ENCODE data around the gene IDH3G.

The IDH3G gene

DNA sequence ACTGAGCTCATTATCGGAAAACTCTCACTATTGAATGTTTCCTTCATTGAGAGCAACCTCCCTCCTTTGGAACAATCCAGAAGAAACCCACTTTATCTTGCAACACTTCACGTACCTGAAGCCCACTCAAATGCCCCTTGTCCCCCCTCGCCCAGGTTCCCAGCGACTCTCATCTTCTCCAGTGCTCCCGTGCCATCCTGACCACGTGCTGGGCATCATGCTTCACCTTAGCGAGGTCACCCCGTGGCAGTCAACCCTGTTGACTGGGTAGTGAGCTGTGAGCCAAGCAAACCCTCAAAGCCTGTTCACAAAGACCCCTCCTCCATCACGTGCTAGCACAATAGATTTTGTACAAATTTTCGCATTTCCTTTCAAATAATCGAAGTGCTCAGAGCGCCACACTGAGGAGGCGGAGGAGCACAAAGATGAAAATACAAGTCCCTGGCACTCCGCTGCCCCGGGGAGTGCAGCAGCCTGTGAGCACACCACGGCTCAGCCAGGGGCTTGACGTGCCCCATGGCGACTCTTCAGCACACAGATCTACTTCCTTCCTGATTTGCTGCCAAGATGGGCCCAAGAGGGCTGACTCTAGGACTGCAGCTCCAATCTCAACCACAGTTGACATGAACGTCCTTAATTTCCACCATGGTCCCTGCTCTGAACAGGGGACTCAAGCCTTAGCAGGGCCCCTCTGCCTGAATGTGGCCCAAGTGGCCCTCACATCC lies 20.6 kb upstream of the IDH3G start:
- no peak for DNase-seq

DNA sequence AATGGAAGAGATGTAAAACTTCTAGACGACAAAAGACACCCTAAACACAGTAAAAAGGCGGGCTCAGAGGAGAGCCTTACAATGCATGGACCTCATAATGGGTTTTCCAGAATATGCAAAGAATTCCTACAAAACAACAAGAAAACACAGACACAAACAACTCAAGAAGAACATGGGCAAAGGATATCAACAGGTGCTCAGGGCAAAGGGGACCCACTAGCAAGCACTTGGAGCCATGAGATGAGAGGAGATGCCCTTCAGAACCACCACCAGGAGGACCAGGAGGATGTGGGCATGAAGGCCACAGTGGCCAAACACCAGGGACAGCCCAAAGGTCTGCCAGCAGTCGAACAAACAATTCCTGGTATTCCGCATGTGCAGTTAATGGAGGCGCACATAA lies 19.0 kb upstream of the IDH3G start:
- DNase-seq, result no peak

- no peak for DNase-seq
Observed at GRCh38 chrX:153812220-153812619, 18.0 kb upstream of the IDH3G start.

GRCh38 chrX:153807976-153808375 lies 13.8 kb upstream of the IDH3G start:
- DNase-seq, result no peak

DNA sequence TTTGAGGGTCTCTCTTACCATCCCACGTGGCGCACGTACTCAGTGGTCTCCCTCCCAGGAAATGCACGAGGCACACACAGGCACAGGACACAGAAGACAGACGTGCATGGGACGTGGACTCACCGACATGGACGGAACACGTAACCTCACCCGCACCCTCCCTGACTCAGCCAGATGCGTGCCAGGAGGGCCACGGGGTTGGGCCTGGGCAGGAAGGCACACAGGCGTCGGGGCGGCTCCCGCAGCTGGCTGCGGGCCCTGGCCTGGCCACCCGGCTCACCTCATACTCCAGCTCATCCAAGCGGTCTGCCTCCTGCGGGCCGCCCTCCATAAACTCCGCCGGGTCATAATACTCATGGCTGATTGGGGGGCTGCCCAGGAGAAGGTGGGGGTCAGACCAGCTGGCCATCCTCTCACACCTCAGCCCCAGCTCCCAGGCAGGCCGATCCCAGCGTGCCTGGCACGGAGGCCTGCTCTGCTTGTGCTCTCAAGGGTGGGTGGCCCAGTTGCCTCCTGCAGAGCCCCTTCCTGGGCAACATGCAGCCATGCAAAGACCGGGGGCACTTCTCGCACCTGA lies 12.9 kb upstream of the IDH3G start:
- no peak for DNase-seq

- DNase-seq, result no peak
Observed at GRCh38 chrX:153805436-153805835, 11.3 kb upstream of the IDH3G start.

GRCh38 chrX:153804621-153805020 lies 10.4 kb upstream of the IDH3G start:
- DNase-seq, result no peak

- no peak for DNase-seq
Observed at GRCh38 chrX:153804100-153804595, 10.0 kb upstream of the IDH3G start.

- no peak for DNase-seq
Observed at GRCh38 chrX:153803211-153804099, 9.3 kb upstream of the IDH3G start.

DNA sequence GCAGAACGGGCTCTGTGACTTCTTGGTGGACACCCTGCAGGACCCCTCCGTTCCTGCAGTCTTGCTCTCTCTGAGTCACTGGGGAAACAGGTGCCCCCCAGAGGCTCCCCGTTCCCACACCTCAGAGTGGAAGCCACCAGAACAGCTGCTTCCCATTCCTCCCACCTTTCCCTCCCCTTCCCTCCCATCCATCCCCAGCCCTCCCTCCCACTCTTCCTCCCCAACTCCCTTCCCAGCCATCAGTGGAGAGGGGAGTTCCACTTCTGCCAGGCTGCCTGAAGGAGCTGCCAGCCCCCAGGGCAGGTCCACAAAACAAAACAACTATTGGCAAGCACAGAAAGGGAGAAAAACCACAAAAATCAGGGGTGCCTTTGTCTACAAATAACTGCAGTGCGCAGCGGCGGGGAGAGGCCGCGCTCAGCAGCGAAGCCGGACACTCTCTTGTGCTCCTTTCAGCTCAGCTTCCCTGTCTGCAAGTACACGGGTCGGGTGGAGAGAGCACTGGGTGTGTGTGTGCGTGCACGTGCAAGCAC lies 8.4 kb upstream of the IDH3G start:
- no peak for DNase-seq

DNA sequence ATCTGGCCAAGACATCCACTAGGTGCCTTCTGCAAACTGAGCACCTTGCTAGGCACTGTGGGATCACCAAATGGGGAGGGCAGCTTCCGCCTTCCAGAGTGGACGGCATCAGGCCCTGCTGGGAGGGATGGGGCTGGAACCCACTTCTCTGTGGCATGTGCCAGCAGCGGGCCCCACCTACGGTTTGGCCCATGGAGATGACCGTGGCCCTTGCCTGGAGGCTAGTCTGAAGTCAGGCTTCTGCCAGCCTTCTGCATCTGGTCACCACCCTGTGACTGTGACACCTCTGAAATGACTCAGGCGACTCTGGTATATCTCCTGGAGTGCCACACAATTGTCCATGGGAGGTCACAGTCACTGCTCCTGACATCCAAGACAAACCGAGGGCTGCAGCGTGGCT lies 7.5 kb upstream of the IDH3G start:
- DNase-seq, result no peak

- DNase-seq, result no peak
Observed at GRCh38 chrX:153800746-153801145, 6.6 kb upstream of the IDH3G start.

- no peak for DNase-seq
Observed at GRCh38 chrX:153800177-153800722, 6.1 kb upstream of the IDH3G start.

GRCh38 chrX:153799326-153799725 lies 5.2 kb upstream of the IDH3G start:
- DNase-seq, result no peak

DNA sequence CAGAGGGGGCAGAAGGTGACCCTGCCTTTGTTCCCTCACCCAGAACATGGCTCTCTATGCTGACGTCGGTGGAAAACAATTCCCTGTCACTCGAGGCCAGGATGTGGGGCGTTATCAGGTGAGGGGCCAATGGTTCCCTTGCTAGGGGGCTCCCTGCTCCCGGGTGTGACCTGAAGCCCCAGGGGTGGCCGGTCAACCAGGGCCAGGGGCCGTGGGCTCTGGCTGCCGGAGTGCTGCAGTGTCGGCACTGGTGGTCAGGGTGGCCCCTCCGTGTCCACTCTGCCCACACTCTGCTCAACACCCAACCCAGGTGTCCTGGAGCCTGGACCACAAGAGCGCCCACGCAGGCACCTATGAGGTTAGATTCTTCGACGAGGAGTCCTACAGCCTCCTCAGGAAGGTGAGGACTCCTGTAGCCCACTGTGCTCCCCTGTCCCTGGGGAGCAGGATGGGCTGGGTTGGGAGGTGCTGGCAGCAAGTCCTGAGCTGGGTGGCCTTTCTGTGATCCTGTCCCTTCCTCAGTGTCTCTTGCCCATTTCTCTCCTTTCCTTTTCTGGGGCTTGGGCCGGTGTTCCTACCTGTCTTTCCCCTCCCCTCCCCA lies 3.3 kb upstream of the IDH3G start:
- DNase-seq, result no peak

DNA sequence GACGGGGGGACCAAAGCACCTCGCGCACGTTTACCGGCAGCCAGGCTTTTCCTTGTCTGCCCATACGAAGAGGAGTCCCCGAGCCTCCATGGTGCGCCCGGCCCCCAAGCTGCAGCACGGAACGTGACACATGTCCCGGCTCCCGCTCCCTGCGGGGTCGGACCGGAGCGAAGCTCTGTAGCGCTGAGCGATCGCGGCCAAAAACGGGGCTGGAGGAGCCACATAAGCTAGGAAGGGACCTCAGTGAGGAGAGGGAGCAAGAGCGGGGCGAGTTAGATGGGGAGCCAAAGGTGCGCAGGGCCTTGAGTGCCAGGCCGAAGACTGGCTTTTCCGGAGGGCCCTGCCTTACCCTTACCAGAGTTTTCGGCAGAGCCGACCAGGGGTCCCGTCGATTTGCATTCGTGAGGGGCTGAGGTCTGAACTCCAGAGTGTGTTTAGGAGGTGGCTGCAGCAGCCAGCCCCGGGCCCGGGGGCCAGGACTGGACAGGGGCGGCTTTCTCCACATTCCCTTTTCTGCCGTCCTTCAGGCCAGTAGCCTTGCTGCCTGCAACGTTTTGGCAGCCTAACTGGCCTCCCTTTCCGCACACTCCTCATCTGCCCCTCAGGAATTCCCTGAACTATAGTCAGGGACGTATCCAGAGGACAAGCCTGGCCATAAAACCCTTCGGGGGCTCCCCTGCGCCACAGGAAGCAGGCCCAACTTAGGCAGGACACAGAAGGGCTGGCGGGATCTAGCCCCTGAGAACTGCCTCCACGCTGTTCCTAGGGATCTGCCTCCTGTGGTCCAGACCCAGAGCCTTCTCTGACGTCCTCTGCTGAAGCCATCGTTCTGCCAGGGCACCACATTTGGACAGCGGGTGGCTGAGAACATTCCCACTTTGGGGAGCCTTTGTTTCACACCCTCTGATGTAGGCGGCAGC lies 982 bp upstream of the IDH3G start:
- DNase-seq, result no peak

DNA sequence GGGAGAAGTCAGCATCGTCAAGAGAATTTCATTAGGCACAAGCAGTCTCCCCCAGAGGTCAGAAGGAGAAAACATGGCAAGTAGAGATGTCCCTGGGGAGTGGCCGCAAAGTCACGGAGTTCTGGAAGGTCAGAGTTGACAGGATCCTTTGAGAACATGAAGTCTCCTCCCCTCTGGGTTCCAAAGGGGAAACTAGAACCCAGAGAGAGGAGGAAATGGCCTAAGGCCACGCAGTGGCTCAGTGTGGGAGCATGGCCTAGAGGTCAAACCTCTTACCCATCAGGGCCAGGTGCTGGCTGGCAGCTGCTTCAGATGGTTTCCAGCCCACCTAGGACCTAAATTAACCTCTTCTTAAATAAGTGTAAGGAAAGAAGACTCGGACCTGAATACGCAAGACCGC lies 884 bp downstream of the IDH3G start:
- no peak for DNase-seq

DNA sequence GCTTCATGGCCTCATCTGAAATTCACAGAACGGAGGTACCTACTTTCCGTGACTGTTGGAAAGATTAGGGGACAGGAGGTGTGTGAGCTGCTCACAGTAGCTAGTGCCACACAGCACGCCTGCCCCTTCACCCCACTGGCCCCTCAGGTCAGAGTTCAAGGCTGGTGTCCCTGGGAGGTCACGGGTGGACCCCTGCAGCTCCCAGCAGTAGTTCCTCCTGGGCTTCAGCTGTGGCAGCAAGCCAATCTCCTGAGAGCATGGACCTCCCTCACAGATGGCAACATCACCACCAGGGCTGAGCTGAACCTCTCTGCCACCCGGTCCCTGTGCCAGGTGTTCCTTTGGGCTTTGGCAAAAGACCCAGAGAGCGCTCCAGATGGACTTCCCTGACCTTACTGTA lies 1.8 kb downstream of the IDH3G start:
- DNase-seq, result no peak

- DNase-seq, result no peak
Observed at GRCh38 chrX:153791104-153791852, 2.9 kb downstream of the IDH3G start.

DNA sequence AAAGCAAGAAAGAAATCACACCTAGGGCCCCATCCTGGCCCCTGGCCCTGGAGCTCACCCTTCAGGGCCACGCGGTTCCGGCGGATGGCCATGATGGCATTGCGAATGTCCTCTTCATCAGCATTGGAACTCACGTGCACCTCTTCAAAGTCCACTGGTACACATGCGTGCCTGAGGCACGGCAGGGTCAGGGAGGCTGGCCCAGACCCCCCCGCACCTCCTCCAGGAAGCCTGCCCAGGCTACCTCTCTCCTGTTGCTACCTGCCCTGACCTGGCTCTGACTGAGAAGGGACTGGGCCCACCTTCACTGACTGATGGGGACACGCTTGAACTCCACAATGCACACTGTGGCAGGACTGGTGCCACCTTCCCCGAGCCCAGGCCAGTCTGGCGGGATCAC lies 4.5 kb downstream of the IDH3G start:
- no peak for DNase-seq

- DNase-seq, result no peak
Observed at GRCh38 chrX:153786669-153787068, 7.5 kb downstream of the IDH3G start.

All from NCI-H1105 treated with DMSO at 0.1 percent for 48 hours (cell line).